ENCODE results near the gene PFKFB2.

DNA sequence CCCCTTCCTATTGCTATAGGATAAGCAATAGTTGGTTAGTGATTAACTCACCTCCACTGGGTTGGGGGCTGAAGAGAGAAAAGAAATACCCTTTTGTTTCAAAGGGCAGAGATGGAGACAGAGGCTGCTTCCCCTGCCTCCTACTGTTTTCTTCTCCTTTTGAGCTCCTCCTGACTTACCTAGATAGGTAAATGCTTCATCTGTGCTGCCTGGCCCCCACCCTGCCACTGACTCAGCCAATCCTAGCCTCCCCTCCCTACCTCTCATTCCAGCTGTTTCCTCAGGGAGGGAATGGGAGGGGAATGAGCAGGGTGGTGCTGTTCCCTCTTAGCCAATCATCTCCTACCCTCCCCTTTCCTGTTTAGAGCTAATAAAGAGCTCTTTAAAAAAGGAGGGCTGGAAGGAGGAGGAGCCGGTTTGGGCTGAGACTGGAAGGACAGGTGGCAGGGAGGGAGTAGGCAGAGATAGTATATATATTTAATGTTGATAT lies 20.5 kb upstream of the PFKFB2 start, which contains the start of gene C1orf116:
- TF ChIP-seq, protein P1, sequence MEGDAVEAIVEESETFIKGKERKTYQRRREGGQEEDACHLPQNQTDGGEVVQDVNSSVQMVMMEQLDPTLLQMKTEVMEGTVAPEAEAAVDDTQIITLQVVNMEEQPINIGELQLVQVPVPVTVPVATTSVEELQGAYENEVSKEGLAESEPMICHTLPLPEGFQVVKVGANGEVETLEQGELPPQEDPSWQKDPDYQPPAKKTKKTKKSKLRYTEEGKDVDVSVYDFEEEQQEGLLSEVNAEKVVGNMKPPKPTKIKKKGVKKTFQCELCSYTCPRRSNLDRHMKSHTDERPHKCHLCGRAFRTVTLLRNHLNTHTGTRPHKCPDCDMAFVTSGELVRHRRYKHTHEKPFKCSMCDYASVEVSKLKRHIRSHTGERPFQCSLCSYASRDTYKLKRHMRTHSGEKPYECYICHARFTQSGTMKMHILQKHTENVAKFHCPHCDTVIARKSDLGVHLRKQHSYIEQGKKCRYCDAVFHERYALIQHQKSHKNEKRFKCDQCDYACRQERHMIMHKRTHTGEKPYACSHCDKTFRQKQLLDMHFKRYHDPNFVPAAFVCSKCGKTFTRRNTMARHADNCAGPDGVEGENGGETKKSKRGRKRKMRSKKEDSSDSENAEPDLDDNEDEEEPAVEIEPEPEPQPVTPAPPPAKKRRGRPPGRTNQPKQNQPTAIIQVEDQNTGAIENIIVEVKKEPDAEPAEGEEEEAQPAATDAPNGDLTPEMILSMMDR (IDR thresholded peaks at IDR 0.05), result no peak
- TF ChIP-seq POLR2A (IDR thresholded peaks at IDR 0.05), result no peak
